ENCODE results near the gene DNAJA4.

The DNAJA4 gene

DNA sequence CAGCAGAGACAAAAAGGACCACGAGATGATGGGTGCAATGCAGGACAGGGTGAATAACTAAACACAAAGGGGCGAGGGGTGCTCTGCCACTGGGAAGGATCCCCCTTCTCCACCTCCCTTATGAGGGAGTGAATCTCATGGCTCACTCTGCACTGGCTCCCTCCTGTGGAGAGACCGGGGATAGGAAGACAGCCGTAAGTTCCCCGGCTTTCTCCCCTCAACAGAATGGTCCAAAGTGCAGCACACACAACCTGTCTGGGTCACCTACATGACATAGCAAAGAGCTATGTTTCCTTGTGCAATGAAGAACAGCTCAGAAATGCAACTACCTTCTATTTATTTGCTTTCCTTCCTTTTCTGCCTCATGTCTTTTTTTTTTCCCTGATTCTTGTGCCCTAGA lies 22.2 kb upstream of the DNAJA4 start (continued):
- TF ChIP-seq, protein P1, sequence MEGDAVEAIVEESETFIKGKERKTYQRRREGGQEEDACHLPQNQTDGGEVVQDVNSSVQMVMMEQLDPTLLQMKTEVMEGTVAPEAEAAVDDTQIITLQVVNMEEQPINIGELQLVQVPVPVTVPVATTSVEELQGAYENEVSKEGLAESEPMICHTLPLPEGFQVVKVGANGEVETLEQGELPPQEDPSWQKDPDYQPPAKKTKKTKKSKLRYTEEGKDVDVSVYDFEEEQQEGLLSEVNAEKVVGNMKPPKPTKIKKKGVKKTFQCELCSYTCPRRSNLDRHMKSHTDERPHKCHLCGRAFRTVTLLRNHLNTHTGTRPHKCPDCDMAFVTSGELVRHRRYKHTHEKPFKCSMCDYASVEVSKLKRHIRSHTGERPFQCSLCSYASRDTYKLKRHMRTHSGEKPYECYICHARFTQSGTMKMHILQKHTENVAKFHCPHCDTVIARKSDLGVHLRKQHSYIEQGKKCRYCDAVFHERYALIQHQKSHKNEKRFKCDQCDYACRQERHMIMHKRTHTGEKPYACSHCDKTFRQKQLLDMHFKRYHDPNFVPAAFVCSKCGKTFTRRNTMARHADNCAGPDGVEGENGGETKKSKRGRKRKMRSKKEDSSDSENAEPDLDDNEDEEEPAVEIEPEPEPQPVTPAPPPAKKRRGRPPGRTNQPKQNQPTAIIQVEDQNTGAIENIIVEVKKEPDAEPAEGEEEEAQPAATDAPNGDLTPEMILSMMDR (tag by site-specific recombination; IDR thresholded peaks at IDR 0.05): no peak
- TF ChIP-seq ZNF785 (tag by site-specific recombination; IDR thresholded peaks at IDR 0.05): no peak
- TF ChIP-seq ZNF768 (tag by site-specific recombination; IDR thresholded peaks at IDR 0.05): no peak
- TF ChIP-seq, protein P2, sequence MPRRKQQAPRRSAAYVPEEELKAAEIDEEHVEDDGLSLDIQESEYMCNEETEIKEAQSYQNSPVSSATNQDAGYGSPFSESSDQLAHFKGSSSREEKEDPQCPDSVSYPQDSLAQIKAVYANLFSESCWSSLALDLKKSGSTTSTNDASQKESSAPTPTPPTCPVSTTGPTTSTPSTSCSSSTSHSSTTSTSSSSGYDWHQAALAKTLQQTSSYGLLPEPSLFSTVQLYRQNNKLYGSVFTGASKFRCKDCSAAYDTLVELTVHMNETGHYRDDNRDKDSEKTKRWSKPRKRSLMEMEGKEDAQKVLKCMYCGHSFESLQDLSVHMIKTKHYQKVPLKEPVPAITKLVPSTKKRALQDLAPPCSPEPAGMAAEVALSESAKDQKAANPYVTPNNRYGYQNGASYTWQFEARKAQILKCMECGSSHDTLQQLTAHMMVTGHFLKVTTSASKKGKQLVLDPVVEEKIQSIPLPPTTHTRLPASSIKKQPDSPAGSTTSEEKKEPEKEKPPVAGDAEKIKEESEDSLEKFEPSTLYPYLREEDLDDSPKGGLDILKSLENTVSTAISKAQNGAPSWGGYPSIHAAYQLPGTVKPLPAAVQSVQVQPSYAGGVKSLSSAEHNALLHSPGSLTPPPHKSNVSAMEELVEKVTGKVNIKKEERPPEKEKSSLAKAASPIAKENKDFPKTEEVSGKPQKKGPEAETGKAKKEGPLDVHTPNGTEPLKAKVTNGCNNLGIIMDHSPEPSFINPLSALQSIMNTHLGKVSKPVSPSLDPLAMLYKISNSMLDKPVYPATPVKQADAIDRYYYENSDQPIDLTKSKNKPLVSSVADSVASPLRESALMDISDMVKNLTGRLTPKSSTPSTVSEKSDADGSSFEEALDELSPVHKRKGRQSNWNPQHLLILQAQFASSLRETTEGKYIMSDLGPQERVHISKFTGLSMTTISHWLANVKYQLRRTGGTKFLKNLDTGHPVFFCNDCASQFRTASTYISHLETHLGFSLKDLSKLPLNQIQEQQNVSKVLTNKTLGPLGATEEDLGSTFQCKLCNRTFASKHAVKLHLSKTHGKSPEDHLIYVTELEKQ (tag by site-specific recombination; IDR thresholded peaks at IDR 0.05; ENCODE audit: borderline replicate concordance): no peak
- TF ChIP-seq, protein P3, sequence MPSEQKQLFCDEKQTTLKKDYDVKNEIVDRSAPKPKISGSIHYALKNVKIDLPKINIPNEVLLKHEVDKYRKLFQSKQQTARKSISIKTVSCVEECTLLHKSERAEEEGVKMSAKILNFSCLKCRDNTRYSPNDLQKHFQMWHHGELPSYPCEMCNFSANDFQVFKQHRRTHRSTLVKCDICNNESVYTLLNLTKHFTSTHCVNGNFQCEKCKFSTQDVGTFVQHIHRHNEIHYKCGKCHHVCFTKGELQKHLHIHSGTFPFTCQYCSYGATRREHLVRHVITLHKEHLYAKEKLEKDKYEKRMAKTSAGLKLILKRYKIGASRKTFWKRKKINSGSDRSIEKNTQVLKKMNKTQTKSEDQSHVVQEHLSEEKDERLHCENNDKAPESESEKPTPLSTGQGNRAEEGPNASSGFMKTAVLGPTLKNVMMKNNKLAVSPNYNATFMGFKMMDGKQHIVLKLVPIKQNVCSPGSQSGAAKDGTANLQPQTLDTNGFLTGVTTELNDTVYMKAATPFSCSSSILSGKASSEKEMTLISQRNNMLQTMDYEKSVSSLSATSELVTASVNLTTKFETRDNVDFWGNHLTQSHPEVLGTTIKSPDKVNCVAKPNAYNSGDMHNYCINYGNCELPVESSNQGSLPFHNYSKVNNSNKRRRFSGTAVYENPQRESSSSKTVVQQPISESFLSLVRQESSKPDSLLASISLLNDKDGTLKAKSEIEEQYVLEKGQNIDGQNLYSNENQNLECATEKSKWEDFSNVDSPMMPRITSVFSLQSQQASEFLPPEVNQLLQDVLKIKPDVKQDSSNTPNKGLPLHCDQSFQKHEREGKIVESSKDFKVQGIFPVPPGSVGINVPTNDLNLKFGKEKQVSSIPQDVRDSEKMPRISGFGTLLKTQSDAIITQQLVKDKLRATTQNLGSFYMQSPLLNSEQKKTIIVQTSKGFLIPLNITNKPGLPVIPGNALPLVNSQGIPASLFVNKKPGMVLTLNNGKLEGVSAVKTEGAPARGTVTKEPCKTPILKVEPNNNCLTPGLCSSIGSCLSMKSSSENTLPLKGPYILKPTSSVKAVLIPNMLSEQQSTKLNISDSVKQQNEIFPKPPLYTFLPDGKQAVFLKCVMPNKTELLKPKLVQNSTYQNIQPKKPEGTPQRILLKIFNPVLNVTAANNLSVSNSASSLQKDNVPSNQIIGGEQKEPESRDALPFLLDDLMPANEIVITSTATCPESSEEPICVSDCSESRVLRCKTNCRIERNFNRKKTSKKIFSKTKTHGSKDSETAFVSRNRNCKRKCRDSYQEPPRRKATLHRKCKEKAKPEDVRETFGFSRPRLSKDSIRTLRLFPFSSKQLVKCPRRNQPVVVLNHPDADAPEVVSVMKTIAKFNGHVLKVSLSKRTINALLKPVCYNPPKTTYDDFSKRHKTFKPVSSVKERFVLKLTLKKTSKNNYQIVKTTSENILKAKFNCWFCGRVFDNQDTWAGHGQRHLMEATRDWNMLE (tag by site-specific recombination; conservative IDR thresholded peaks at IDR 0.05; ENCODE audit: low read depth): no peak
- TF ChIP-seq, protein P4, sequence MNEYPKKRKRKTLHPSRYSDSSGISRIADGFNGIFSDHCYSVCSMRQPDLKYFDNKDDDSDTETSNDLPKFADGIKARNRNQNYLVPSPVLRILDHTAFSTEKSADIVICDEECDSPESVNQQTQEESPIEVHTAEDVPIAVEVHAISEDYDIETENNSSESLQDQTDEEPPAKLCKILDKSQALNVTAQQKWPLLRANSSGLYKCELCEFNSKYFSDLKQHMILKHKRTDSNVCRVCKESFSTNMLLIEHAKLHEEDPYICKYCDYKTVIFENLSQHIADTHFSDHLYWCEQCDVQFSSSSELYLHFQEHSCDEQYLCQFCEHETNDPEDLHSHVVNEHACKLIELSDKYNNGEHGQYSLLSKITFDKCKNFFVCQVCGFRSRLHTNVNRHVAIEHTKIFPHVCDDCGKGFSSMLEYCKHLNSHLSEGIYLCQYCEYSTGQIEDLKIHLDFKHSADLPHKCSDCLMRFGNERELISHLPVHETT (tag by site-specific recombination; IDR thresholded peaks at IDR 0.05): no peak

DNA sequence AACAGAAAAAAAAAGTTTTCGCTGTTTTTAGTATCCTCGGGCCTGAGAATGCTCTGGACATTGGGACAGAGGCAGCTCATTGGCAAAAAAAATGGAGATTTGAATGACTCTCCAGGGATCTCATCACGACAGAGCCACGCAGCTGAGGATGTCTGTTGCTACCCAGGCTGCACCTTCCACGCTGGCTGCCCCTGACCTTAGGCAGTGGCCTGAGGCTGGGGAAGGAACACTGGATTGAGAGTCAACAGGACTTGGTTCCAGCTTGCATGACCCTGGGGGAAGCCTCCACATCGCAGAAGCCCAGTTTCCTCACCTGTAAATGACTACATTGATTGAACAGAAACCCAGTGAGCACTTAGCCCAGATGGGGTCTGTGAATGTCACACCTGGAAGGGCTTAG lies 21.3 kb upstream of the DNAJA4 start:
- Histone ChIP-seq H3K4me1 (ENCODE audit: control insufficient read depth, insufficient read depth, low read length) (no peaks in the 10 kb centered on the region), H3K36me3 (ENCODE audit: control insufficient read depth in 2 of 2, insufficient read depth in 1 of 2, low read length in 2 of 2) (no peaks in the 10 kb centered on the region), H3K27ac (ENCODE audit: extremely low read depth, low read depth, low read length) (no peak overlapping the region), H3K4me3 (ENCODE audit: low read depth, low read length) (no peak overlapping the region), H3K9me3 (ENCODE audit: control insufficient read depth, insufficient read depth, low read depth, low read length) (no peaks in the 10 kb centered on the region)
- TF ChIP-seq ZNF112 (tag by site-specific recombination; IDR thresholded peaks at IDR 0.05) (no peak), ZNF169 (tag by site-specific recombination; IDR thresholded peaks at IDR 0.05) (no peak), ZNF140 (tag by site-specific recombination; IDR thresholded peaks at IDR 0.05) (no peak), GLIS2 (tag by site-specific recombination; IDR thresholded peaks at IDR 0.05) (no peak), ZNF776 (tag by site-specific recombination; IDR thresholded peaks at IDR 0.05; ENCODE audit: borderline replicate concordance) (no peak), ZNF366 (tag by site-specific recombination; conservative IDR thresholded peaks at IDR 0.05) (no peak), ZNF555 (tag by site-specific recombination; conservative IDR thresholded peaks at IDR 0.05) (no peak), MEIS1 (CRISPR knock-in tag; IDR thresholded peaks at IDR 0.05; ENCODE audit: borderline replicate concordance) (no peak), ZNF677 (tag by site-specific recombination; IDR thresholded peaks at IDR 0.05) (no peak), ZNF248 (tag by site-specific recombination; IDR thresholded peaks at IDR 0.05) (no peak)
- TF ChIP-seq, protein P5, sequence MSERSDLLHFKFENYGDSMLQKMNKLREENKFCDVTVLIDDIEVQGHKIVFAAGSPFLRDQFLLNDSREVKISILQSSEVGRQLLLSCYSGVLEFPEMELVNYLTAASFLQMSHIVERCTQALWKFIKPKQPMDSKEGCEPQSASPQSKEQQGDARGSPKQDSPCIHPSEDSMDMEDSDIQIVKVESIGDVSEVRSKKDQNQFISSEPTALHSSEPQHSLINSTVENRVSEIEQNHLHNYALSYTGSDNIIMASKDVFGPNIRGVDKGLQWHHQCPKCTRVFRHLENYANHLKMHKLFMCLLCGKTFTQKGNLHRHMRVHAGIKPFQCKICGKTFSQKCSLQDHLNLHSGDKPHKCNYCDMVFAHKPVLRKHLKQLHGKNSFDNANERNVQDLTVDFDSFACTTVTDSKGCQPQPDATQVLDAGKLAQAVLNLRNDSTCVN (tag by site-specific recombination; optimal IDR thresholded peaks at IDR 0.05): no peak
- TF ChIP-seq, protein P6, sequence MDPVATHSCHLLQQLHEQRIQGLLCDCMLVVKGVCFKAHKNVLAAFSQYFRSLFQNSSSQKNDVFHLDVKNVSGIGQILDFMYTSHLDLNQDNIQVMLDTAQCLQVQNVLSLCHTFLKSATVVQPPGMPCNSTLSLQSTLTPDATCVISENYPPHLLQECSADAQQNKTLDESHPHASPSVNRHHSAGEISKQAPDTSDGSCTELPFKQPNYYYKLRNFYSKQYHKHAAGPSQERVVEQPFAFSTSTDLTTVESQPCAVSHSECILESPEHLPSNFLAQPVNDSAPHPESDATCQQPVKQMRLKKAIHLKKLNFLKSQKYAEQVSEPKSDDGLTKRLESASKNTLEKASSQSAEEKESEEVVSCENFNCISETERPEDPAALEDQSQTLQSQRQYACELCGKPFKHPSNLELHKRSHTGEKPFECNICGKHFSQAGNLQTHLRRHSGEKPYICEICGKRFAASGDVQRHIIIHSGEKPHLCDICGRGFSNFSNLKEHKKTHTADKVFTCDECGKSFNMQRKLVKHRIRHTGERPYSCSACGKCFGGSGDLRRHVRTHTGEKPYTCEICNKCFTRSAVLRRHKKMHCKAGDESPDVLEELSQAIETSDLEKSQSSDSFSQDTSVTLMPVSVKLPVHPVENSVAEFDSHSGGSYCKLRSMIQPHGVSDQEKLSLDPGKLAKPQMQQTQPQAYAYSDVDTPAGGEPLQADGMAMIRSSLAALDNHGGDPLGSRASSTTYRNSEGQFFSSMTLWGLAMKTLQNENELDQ (tag by site-specific recombination; IDR thresholded peaks at IDR 0.05; ENCODE audit: low read depth): no peak
- TF ChIP-seq, protein P7, sequence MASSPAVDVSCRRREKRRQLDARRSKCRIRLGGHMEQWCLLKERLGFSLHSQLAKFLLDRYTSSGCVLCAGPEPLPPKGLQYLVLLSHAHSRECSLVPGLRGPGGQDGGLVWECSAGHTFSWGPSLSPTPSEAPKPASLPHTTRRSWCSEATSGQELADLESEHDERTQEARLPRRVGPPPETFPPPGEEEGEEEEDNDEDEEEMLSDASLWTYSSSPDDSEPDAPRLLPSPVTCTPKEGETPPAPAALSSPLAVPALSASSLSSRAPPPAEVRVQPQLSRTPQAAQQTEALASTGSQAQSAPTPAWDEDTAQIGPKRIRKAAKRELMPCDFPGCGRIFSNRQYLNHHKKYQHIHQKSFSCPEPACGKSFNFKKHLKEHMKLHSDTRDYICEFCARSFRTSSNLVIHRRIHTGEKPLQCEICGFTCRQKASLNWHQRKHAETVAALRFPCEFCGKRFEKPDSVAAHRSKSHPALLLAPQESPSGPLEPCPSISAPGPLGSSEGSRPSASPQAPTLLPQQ (tag by site-specific recombination; IDR thresholded peaks at IDR 0.05): no peak
- ChIA-PET POLR2A (interaction anchor here (0.7 to 1.1 kb wide), 2 partner anchors 56 to 549 kb away, joined by 3 to 6 read pairs; partner anchors contain the start of gene SKIC8), CTCF (interaction anchor here (0.5 to 10.5 kb wide), 21 partner anchors 9 to 332 kb away, joined by 3 to 234 read pairs (median 6); partner anchors contain the start of genes ACSBG1 and CIB2)

Measured in HEK293 (cell line).